GM21515 (cell line): ENCODE data around the gene CCNQ.

Experiments
- ATAC-seq: cut with Tn5 transposase; IDR thresholded peaks from one replicate; pipeline ENCODE4 v1.9.1; 2021; ENCODE audit not compliant: unreplicated experiment

CCNQ gene

GRCh38 chrX:153637121-153638040 is 38.4 kb upstream of the CCNQ start:
- ATAC-seq, result no peak

- ATAC-seq, result no peak
Measured at GRCh38 chrX:153636716-153637115, 37.8 kb upstream of the CCNQ start.

GRCh38 chrX:153635788-153636668 is 37.1 kb upstream of the CCNQ start:
- no peak for ATAC-seq

- ATAC-seq, result no peak
Measured at GRCh38 chrX:153635388-153635787, 36.4 kb upstream of the CCNQ start.

- ATAC-seq, result no peak
Measured at GRCh38 chrX:153634832-153635231, 35.9 kb upstream of the CCNQ start.

GRCh38 chrX:153634236-153634635 is 35.3 kb upstream of the CCNQ start:
- ATAC-seq, result no peak

GRCh38 chrX:153633607-153634180 is 34.8 kb upstream of the CCNQ start:
- ATAC-seq, result no peak

- ATAC-seq, result no peak
Measured at GRCh38 chrX:153633048-153633447, 34.1 kb upstream of the CCNQ start.

GRCh38 chrX:153632595-153632946 is 33.6 kb upstream of the CCNQ start:
- ATAC-seq, result no peak

GRCh38 chrX:153631907-153632594 is 33.1 kb upstream of the CCNQ start:
- ATAC-seq, result no peak

- no peak for ATAC-seq
Measured at GRCh38 chrX:153631346-153631745, 32.4 kb upstream of the CCNQ start.

GRCh38 chrX:153628665-153629064 is 29.7 kb upstream of the CCNQ start:
- ATAC-seq, result no peak

GRCh38 chrX:153628129-153628528 is 29.2 kb upstream of the CCNQ start:
- ATAC-seq, result no peak

- ATAC-seq, result no peak
Measured at GRCh38 chrX:153627675-153628111, 28.8 kb upstream of the CCNQ start.

GRCh38 chrX:153626863-153627674 is 28.1 kb upstream of the CCNQ start:
- no peak for ATAC-seq

- no peak for ATAC-seq
Measured at GRCh38 chrX:153626025-153626633, 27.2 kb upstream of the CCNQ start.

- no peak for ATAC-seq
Measured at GRCh38 chrX:153625271-153626024, 26.5 kb upstream of the CCNQ start.

- no peak for ATAC-seq
Measured at GRCh38 chrX:153624196-153625091, 25.5 kb upstream of the CCNQ start.
